Glomerular visceral epithelial cell (primary cell): Measurements from ENCODE around the gene IGSF9.

Experiments used
- DNase-seq: peaks from one replicate; pipeline ENCODE4 v3.0.0-alpha.2; 2016; ENCODE audit errors: extremely low spot score

The IGSF9 gene

DNA sequence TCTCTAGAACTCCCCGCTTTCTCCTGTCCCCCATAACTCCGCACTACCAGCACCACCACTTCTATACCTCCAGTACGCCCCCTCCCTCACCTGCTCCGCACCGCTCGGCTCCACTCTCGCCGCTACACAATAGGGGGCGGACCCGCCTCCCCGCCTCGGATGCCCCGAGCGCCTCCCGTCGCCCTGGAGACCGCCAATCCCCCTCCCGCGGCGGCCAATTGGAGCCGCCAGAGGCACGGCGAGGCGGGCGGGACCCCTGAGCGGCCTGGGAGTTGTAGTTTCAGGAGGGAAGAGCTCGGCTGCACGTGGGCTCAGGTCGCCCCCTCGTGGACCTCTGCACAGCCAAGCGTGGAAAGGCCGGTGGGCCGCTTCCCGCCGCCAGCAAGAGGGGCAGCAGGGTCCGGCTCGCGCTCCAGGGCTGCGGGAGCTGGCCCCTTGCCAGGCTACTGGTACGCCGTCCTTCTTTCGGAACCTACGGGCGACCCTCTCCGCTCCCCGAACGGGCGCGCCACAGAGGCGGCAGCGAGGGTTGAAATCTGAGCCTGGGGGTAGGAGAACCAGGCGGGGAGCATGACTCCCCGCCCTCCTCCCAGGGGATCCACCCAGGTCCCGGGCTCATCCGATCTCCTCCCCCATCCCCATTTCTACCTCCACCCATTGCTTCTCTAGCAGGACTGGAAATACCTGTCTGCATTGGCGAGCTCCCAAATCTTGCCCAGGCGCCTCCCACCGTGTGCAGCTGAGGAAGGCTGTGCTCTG, at the start of gene IGSF9:
Gene IGSF9 (minus strand): TSS at position 131 of the 759 bp plus-strand sequence. CDS start 2,159 bp downstream, outside the sequence.
- DNase-seq: peak; percentile 39

- no peak for DNase-seq
Measured at GRCh38 chr1:159994896-159995295, 49.5 kb upstream of the IGSF9 start.

GRCh38 chr1:159993911-159994310, 48.5 kb upstream of the IGSF9 start:
- DNase-seq: no peak

DNA sequence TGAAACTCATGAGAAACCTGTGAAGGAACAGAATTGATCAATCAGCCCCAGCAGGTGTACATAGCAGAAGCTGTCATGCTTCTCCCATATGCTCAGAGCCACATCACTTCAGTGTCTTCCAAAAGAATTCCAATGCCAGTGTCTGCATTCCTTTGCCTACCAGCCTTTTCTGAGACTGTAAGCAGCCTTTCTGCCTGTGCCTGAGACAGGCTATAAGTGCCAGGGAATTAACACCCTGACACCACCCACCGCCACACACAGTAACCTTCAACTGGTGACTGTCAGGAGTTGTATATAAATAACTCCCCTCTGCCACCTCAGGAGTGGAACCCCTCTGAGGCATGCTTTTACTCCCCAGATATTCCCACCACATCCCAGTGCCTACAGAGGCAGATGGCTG, 46.7 kb upstream of the IGSF9 start:
- DNase-seq: no peak

GRCh38 chr1:159991513-159991912, 46.1 kb upstream of the IGSF9 start:
- no peak for DNase-seq

DNA sequence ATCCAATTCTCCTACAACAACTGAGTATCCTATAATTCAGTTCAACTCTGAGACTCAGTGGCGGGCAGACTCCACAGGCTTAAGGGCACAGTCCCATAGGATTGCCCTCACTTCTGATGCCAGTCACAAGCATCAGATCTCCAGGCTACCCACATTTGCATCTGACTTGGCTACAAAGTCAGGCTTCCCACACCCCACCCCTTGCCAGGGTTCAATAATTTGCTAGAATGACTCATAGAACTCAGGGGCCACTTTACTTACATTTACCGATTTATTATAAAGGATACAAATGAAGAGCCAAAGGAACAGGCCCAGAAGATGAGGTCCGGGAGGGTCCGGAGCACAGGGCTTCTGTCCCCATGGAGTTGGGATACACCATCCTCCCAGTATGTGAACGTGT, 44.6 kb upstream of the IGSF9 start:
- no peak for DNase-seq

DNA sequence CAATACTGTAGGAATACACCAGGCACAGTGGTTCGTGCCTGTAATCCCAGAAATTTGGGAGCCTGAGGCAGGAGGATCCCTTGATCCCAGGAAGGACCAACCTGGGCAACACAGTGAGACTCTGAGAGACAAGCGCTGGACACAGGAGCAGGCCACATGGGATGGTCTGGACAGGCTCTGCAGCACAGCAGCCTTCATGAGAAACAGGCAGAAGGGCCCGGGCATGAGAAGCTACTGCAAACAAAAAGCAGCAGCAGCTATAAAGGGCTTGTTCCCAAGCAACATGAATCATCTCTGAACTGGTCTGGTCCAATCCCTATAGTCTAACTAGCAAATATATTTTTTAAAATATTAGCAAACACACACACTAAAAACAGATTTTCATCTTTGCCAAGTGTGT, 44.2 kb upstream of the IGSF9 start:
- DNase-seq: no peak

DNA sequence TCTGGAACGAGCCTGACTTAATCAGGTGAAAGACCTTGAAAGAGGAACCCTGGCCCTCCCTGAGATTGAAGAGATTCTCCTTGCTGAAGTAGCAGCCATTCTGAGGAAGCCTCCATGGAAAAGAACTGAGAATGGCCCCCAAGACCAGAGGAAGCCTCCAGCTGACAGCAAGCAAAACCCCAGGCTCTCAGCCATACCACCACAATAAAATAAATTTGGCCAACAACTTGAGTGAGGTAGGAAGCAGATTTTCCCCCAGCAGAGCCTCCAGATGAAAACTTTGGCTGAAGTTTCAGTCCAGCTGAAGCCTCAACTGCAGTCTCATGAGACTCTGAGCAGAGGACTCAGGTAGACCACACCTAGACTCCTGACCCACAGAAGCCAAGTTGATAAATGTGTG, 42.6 kb upstream of the IGSF9 start:
- DNase-seq: no peak

GRCh38 chr1:159987186-159987585, 41.8 kb upstream of the IGSF9 start:
- no peak for DNase-seq

DNA sequence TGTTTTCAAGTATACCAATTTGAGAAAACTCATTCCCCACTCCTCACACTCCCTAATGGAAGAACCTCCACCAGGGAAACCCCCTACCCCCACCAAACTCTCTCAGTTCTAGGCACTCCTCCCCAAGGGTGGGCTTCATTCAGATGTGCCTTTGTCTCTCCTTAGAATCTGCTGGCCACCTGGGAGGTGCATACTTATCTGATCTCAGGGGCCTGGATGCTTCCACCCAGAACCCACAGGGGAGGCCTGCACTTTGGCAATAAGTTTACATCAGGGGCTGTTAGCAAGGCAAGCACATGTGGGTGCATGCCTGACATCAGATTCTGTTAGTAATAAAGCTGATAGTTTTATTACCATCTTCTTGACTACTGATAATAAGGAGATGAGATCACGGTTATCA, 41.1 kb upstream of the IGSF9 start:
- no peak for DNase-seq

DNA sequence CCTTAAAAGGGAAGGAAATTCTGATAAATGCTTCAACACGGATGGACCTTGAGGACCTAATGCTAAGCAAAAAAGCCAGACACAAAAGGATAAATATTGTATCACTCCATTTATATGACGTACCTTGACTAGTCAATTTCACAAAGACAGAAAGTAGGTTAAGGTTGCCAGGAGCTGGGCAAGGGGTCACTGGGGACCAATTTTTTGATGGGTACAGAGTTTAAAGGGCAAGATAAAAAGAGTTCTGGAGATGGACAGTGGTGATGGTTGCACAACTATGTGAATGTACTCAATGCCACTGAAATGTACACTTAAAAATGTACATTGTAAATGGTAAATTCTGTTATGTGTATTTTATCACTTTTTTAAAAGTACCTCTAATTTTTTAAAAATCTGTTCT, 40.7 kb upstream of the IGSF9 start:
- DNase-seq: no peak

GRCh38 chr1:159985473-159985872, 40.1 kb upstream of the IGSF9 start:
- DNase-seq: no peak

DNA sequence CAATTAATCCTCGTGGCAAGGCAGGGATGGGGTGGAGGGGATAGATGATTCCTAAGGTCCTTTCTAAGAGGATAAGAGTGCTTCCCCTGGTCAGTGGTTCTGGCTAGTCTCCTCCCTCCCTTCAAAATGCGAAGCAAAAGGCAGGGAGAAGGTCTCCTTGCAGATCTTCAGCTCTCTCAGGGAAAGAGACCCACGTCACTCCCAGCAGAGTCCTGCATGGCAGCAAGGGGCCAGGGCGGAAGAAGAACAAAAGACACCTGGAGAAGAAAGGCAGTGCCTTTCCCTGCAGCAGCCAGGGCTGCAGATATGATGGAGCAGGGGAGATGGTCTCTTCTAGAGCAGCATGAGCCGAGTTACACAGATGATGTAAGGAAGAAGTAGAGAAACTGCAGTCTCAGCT, 38.3 kb upstream of the IGSF9 start:
- no peak for DNase-seq

DNA sequence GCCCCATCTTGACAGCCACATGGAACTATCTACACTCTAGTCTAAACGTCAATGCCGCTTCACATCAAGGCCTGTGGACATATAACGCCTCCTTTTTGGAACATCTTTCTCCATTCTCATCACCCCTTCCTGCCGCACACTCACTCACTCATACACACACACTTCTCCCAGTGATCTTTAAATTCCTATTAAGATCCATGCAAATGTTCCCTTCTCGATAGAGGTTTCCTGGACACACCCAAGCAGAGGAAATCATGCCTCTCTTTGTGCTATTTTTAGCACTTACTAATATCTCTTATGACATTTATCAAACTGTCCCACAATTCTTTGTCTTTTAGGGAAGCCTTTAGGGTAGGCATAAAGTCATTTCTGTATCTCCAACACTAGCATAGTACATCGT, 36.9 kb upstream of the IGSF9 start:
- no peak for DNase-seq

- no peak for DNase-seq
Measured at GRCh38 chr1:159981351-159982055, 36.1 kb upstream of the IGSF9 start.

GRCh38 chr1:159980786-159981185, 35.4 kb upstream of the IGSF9 start:
- DNase-seq: no peak

- DNase-seq: no peak
Measured at GRCh38 chr1:159980076-159980475, 34.7 kb upstream of the IGSF9 start.

GRCh38 chr1:159979257-159979656, 33.8 kb upstream of the IGSF9 start:
- DNase-seq: no peak

GRCh38 chr1:159978107-159978398, 32.6 kb upstream of the IGSF9 start:
- DNase-seq: no peak

- no peak for DNase-seq
Measured at GRCh38 chr1:159977364-159978106, 32.1 kb upstream of the IGSF9 start.

DNA sequence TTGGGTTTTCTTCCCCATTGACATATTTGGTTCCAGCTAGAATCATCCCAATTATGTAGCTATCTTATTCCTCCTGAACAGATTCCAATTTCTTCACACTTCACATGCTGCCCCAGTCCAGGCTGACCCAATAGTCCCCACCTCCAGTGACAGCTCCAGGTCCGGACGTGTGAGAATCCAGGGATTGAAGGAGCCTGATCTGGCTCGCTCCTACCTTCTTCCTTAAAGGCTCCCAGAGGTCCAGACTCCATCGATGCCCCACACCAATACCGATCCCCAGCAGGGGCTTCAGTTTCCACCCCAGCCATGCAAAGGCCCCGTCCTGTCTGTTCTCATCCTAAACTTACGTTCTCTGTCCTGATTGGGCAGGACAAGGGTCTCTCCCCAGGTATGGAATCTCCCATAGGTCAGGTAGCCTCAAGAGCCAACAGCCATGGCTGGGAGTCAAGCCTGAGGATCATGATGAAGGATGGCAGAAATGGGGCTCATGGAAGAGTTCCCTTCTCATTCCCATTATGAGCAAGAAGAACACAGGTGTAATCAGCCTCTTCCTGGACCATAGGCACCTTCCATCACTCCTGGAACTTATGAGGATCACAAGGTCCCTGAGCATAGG, 29.0 kb upstream of the IGSF9 start:
- no peak for DNase-seq

DNA sequence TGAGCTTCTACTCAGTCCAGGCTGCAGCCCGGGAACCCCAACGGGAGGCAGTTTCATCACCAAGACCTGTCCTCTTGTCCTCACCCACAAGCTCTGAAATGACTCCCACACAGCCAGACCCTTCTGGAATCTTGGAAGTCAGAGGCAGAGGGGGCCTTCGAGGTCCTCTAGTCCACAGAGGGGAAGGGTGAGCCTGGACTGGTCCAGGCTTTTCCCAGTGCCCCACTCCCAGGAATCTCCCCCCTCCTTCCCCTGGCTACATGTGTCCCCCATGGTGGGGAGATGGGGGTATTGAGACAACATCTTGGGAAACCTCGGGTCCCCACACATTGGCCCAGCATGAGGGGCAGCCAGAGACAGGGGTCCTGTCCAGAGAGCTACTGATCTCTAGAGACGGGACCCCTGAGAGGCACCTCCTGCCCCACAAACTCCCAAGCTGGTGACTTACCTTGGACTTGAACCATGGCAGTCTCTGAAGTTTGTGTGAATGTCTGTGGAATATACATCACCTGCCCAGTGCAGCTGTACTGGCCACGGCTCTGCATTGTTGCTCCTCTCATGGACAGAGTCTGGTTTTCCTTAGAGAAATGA, 28.0 kb upstream of the IGSF9 start:
- no peak for DNase-seq
